Measurements from ENCODE around the gene GORASP2.
"Not testable (repeated sequence)": the region's sequence is repeated elsewhere in the genome, so short reads cannot be mapped to it uniquely, and the experiment has no call there.

GORASP2 gene

DNA sequence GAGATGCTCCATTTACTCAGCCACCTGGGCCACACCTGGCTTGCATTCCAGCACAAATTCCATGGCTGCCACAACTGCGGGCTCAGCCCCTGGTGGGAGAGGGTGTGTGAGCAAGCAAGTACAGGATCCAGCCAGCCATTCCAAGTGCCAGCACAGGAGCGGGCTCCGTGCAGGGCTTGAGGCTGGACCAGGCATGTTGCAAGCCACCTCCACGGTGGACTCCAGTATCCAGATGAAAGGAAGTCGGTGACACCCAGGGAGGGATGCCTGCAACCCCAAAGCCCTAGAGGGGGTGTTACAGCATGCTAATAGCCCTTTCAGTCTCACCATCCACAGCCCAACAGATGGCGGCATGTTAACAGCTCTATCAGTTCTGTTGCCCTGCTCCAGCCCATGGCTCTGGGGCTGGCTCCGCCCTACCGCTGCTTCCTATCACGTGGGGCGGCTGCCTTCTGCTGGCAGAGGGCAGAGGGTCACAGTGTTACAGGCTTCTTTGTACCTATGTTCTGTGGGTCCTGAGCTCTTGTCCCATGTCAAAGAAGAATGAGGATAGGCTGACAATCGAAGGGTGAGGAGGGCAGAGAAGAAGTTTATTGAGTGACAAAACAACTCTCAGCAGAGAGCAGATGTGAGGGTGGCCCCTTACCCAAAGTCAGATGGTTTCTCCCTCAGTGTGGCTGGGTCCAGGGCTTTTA is 11.7 kb upstream of the GORASP2 start:
- H3K36me3 ChIP-seq (replicated peaks; ENCODE audit: insufficient read depth, low read length) = no peaks in the 10 kb centered on the region
- H3K27me3 ChIP-seq (replicated peaks; ENCODE audit: insufficient read depth, low read length) = no peaks in the 10 kb centered on the region
- no peaks in the 10 kb centered on the region for H3F3A ChIP-seq (ENCODE audit: insufficient read depth, low read length)
- TF ChIP-seq EZH2 (optimal IDR thresholded peaks at IDR 0.05; ENCODE audit: low read depth, low read length) (no peak), EZH2phosphoT487 (IDR thresholded peaks at IDR 0.05; ENCODE audit: low read length) (no peak), CTCF (IDR thresholded peaks at IDR 0.05; ENCODE audit: low read length) (no peak)
- H3K9me2 ChIP-seq (replicated peaks; ENCODE audit: insufficient read depth, low read length) = no peaks in the 10 kb centered on the region
- H3K9ac ChIP-seq (ENCODE audit: low read length) = no peak overlapping the region
- H3K4me3 ChIP-seq (ENCODE audit: low read length) = no peak overlapping the region
- no peak for DNase-seq
- H3K27ac ChIP-seq (ENCODE audit: low read length) = no peak overlapping the region
- H3K9me3 ChIP-seq (replicated peaks; ENCODE audit: insufficient read depth, low read length) = no peaks in the 10 kb centered on the region
- no peaks in the 10 kb centered on the region for H4K20me1 ChIP-seq (ENCODE audit: insufficient read depth, low read length)
- no peaks in the 10 kb centered on the region for H3K4me1 ChIP-seq (ENCODE audit: low read length)
- H2AFZ ChIP-seq (ENCODE audit: low read length) = no peak overlapping the region
- H3K79me2 ChIP-seq (ENCODE audit: low read length) = no peaks in the 10 kb centered on the region
- H3K4me2 ChIP-seq (ENCODE audit: low read depth, low read length) = no peak overlapping the region

DNA sequence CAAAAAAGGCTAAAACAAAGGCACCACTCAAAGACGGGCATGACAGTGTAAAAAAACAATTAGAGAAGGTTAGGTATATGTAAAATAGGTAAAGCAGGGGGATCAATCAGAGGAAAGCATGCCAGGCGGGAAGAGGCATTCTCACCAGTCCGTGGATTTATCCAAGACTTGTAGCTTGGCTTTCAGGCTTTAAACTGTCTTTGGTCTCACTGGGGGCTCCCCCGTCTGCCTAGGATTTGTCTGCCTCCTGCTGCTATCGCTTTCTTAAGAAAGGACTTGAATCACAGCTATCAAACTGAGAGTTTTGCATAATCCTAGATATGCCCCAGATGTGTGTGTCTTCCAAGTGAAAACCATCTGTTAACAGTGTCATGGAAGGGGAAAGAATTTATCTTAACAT is 11.1 kb upstream of the GORASP2 start:
- DNase-seq = no peak

GRCh38 chr2:170921873-170922272 is 7.2 kb upstream of the GORASP2 start:
- not testable (repeated sequence) for H3K27me3 ChIP-seq (replicated peaks; ENCODE audit: insufficient read depth, low read length); DNase-seq; H3K79me2 ChIP-seq (ENCODE audit: low read length); H4K20me1 ChIP-seq (ENCODE audit: insufficient read depth, low read length); H3K9me3 ChIP-seq (replicated peaks; ENCODE audit: insufficient read depth, low read length); H3K9me2 ChIP-seq (replicated peaks; ENCODE audit: insufficient read depth, low read length); H3K4me2 ChIP-seq (ENCODE audit: low read depth, low read length); H3K4me1 ChIP-seq (ENCODE audit: low read length); H3K4me3 ChIP-seq (ENCODE audit: low read length); H3F3A ChIP-seq (ENCODE audit: insufficient read depth, low read length); H3K9ac ChIP-seq (ENCODE audit: low read length); H2AFZ ChIP-seq (ENCODE audit: low read length); H3K36me3 ChIP-seq (replicated peaks; ENCODE audit: insufficient read depth, low read length); H3K27ac ChIP-seq (ENCODE audit: low read length)

More for the DNA sequence above, 11.1 kb upstream of the GORASP2 start:
- Histone ChIP-seq H3K4me3 (ENCODE audit: low read length) (no peak overlapping the region), H3K9me3 (replicated peaks; ENCODE audit: insufficient read depth, low read length) (no peaks in the 10 kb centered on the region), H3K9ac (ENCODE audit: low read length) (no peak overlapping the region), H3K4me1 (ENCODE audit: low read length) (no peaks in the 10 kb centered on the region), H3F3A (ENCODE audit: insufficient read depth, low read length) (no peaks in the 10 kb centered on the region), H3K79me2 (ENCODE audit: low read length) (no peaks in the 10 kb centered on the region), H3K27me3 (replicated peaks; ENCODE audit: insufficient read depth, low read length) (no peaks in the 10 kb centered on the region), H3K4me2 (ENCODE audit: low read depth, low read length) (no peak overlapping the region), H2AFZ (ENCODE audit: low read length) (no peak overlapping the region), H3K9me2 (replicated peaks; ENCODE audit: insufficient read depth, low read length) (no peaks in the 10 kb centered on the region), H3K36me3 (replicated peaks; ENCODE audit: insufficient read depth, low read length) (no peaks in the 10 kb centered on the region), H3K27ac (ENCODE audit: low read length) (no peak overlapping the region), H4K20me1 (ENCODE audit: insufficient read depth, low read length) (no peaks in the 10 kb centered on the region)
- TF ChIP-seq EZH2phosphoT487 (IDR thresholded peaks at IDR 0.05; ENCODE audit: low read length) (no peak), EZH2 (optimal IDR thresholded peaks at IDR 0.05; ENCODE audit: low read depth, low read length) (no peak), CTCF (IDR thresholded peaks at IDR 0.05; ENCODE audit: low read length) (no peak)

Data from MM.1S (cell line).